PC-3 (cell line): Measurements from ENCODE around the gene CD101.

Source experiments
- EZH2 ChIP-seq: fragments of 300-600 bp; sonication (generic); IDR thresholded peaks from one replicate; pipeline ENCODE4 v1.6.1; 2017; ENCODE audit warnings: antibody characterized with exemption, mild to moderate bottlenecking, low read length; ENCODE audit not compliant: unreplicated experiment
- EZH2phosphoT487 ChIP-seq: fragments of 300-600 bp; sonication (generic); IDR thresholded peaks from 2 replicates; pipeline ENCODE4 v1.6.1; 2018; ENCODE audit warnings: mild to moderate bottlenecking, antibody characterized with exemption, low read length, borderline replicate concordance
- TF ChIP-seq, protein P1 (sequence below): fragments of 300-600 bp; sonication (generic); conservative IDR thresholded peaks from 2 replicates; pipeline ENCODE4 v1.5.1; 2017; ENCODE audit warnings: antibody characterized with exemption, low read depth, mild to moderate bottlenecking, low read length

DNA sequence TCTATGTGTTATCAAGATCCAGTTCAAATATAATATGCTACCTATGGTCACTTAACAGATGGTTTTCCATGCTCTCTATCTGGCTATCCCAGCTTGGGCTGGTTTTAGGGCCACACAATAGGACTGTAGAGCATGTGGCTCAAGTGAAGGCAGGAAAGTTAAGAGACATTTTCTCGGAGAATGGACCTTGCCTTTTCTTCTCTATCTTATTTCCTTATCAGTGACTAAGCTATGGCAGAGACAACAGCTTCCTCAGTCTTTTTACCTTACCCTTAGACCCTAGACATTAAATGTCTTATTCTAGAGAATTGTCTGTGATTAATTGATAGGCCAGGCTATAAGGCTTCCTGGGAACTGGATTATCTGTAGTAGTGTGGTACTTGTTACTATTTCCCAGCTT is 28.1 kb downstream of the CD101 start:
- TF ChIP-seq, protein P1, sequence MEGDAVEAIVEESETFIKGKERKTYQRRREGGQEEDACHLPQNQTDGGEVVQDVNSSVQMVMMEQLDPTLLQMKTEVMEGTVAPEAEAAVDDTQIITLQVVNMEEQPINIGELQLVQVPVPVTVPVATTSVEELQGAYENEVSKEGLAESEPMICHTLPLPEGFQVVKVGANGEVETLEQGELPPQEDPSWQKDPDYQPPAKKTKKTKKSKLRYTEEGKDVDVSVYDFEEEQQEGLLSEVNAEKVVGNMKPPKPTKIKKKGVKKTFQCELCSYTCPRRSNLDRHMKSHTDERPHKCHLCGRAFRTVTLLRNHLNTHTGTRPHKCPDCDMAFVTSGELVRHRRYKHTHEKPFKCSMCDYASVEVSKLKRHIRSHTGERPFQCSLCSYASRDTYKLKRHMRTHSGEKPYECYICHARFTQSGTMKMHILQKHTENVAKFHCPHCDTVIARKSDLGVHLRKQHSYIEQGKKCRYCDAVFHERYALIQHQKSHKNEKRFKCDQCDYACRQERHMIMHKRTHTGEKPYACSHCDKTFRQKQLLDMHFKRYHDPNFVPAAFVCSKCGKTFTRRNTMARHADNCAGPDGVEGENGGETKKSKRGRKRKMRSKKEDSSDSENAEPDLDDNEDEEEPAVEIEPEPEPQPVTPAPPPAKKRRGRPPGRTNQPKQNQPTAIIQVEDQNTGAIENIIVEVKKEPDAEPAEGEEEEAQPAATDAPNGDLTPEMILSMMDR: no peak
- no peak for TF ChIP-seq EZH2phosphoT487
- TF ChIP-seq EZH2: no peak
